IPS-18a (cell line): ENCODE measurements around the gene FAM124B.

Experiments used
- H3K27ac ChIP-seq: one replicate; pipeline ENCODE4 v1.5.1; 2013; ENCODE audit warnings: low read length
- H3K27me3 ChIP-seq: one replicate; pipeline ENCODE4 v1.6.1; 2013; ENCODE audit warnings: mild to moderate bottlenecking, low read length; ENCODE audit not compliant: control insufficient read depth, insufficient read depth
- H3K36me3 ChIP-seq: one replicate; pipeline ENCODE4 v1.6.1; 2013; ENCODE audit warnings: low read depth, low read length; ENCODE audit not compliant: control insufficient read depth
- H3K4me1 ChIP-seq: one replicate; pipeline ENCODE4 v1.6.1; 2013; ENCODE audit warnings: low read depth, low read length; ENCODE audit not compliant: control insufficient read depth
- H3K4me3 ChIP-seq: one replicate; pipeline ENCODE4 v1.5.1; 2013; ENCODE audit warnings: low read length
- H3K9ac ChIP-seq: one replicate; pipeline ENCODE4 v1.6.1; 2013; ENCODE audit warnings: mild to moderate bottlenecking, low read length, moderate library complexity
- H3K9me3 ChIP-seq: one replicate; pipeline ENCODE4 v1.6.1; 2013; ENCODE audit warnings: low read depth, low read length; ENCODE audit not compliant: control insufficient read depth

Gene FAM124B

GRCh38 chr2:224412141-224413015, 10.5 kb upstream of the FAM124B start:
- no peak overlapping the region for H3K4me3 ChIP-seq

DNA sequence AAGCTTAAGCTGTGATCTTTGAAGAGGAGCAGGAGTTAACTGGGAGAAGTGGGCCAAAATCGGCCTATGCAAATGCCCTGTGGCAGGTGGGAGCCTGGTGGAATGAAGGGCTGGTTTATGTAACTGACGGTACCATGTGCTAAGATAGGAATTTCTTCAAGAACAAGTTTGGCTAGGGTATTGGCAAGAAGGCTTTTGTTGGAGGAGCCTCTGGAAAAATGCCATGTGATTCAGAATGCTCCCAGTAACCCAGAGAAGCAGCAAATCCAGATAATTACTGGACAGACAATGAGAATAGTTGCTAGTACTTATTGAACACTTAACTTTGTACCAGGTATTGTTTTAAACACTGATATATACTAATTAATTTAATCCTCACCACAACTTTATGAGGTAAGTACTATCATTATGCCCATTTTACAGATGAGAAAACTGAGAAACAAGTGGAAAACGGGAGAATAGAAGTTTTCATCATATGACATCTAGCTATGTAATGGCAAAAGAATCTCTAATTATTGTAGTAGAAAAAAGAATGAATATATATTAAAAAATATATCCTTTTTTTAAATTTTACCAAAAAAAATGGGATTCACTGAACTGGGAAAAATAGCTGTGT, 9.1 kb upstream of the FAM124B start:
- no peak overlapping the region for H3K4me3 ChIP-seq
- no peaks in the 10 kb centered on the region for H3K4me1 ChIP-seq

More at GRCh38 chr2:224412141-224413015, 10.5 kb upstream of the FAM124B start:
- H3K27ac ChIP-seq = no peak overlapping the region
- no peak overlapping the region for H3K9ac ChIP-seq
- no peaks in the 10 kb centered on the region for H3K4me1 ChIP-seq
- H3K36me3 ChIP-seq = no peaks in the 10 kb centered on the region
- no peaks in the 10 kb centered on the region for H3K27me3 ChIP-seq
- H3K9me3 ChIP-seq = no peaks in the 10 kb centered on the region

GRCh38 chr2:224408676-224409075, 6.8 kb upstream of the FAM124B start:
- Histone ChIP-seq H3K9me3 (no peaks in the 10 kb centered on the region), H3K4me3 (no peak overlapping the region), H3K4me1 (no peaks in the 10 kb centered on the region), H3K36me3 (no peaks in the 10 kb centered on the region), H3K27ac (no peak overlapping the region), H3K9ac (no peak overlapping the region), H3K27me3 (no peaks in the 10 kb centered on the region)

More for the DNA sequence above, 9.1 kb upstream of the FAM124B start:
- no peaks in the 10 kb centered on the region for H3K36me3 ChIP-seq
- no peaks in the 10 kb centered on the region for H3K9me3 ChIP-seq
- no peak overlapping the region for H3K9ac ChIP-seq
- no peaks in the 10 kb centered on the region for H3K27me3 ChIP-seq
- no peak overlapping the region for H3K27ac ChIP-seq

- no peak overlapping the region for H3K4me3 ChIP-seq
- H3K9me3 ChIP-seq = no peaks in the 10 kb centered on the region
Observed at GRCh38 chr2:224407241-224407701, 5.4 kb upstream of the FAM124B start.

DNA sequence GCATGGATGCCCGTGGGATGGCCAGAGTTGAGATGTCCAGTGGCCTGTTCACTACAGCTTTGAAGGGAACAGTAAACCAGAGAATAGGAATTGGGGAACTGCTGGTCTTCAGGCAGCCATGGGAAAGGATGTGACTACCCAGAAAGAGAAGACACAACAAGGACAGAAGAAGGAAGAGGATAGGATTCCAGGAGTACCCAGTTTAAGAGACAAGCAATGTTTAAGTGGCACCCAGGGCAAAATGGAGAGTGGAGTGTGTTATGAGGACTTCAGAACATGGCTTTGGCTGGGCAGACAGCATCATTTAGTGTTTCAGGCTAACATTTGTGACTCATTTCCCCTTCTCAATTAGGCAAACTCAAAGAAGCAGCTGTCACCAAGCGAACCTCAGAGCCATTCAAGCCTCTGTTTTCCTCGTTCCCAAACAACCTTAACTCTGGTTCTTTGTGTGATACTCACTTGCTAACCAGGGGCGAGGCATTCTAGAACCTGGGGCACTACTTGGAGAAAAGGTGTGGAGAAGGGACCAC, 4.0 kb upstream of the FAM124B start:
- Histone ChIP-seq H3K36me3 (no peaks in the 10 kb centered on the region), H3K4me1 (no peaks in the 10 kb centered on the region), H3K4me3 (no peak overlapping the region), H3K27me3 (no peaks in the 10 kb centered on the region), H3K9ac (no peak overlapping the region), H3K27ac (no peak overlapping the region), H3K9me3 (no peaks in the 10 kb centered on the region)

More at GRCh38 chr2:224407241-224407701, 5.4 kb upstream of the FAM124B start:
- H3K9ac ChIP-seq = no peak overlapping the region
- H3K27me3 ChIP-seq = no peaks in the 10 kb centered on the region
- H3K4me1 ChIP-seq = no peaks in the 10 kb centered on the region
- H3K36me3 ChIP-seq = no peaks in the 10 kb centered on the region
- no peak overlapping the region for H3K27ac ChIP-seq

DNA sequence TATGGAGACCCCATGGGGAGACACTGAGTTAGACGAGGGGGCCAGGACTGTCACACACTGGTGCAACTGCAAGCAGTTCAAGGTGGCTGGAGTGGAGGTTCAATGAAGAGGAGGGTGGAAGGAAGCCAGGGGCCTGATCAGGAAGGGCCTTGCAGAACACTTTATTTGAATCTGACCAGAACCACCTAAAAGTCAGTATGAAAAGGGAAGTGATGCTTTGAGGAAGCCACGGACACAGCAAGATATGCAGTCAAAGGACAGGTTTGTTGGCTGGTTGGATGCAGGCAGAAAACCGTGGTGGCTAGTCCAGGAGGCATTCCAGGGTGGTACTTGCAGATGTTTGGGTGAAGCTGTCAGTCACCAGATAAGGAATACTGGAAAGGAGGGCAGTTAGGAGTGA, 3.5 kb upstream of the FAM124B start:
- Histone ChIP-seq H3K36me3 (no peaks in the 10 kb centered on the region), H3K27me3 (no peaks in the 10 kb centered on the region), H3K27ac (no peak overlapping the region), H3K4me3 (no peak overlapping the region), H3K4me1 (no peaks in the 10 kb centered on the region), H3K9me3 (no peaks in the 10 kb centered on the region), H3K9ac (no peak overlapping the region)

DNA sequence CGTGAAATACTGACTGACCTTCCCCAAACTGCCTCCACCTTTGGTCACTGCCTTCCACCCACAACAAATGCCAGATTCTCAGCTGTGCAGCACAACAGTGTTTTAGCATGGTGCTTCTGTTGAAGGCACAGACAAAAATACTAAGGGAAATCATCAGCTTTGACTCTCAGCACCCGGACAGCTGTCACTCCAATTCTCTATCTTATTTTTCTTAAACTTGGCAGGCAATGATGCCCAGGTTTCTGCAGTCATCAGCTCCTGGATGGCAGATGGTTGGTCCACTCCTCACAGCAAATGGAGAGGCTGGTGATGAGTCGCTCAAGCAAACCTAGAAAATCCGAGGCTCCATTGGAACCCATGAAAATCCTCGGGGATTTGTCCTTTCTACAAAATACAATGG, 2.9 kb upstream of the FAM124B start:
- Histone ChIP-seq H3K27ac (no peak overlapping the region), H3K4me3 (no peak overlapping the region), H3K9ac (no peak overlapping the region), H3K4me1 (peaks cover 1% of the 10 kb centered on the region), H3K36me3 (no peaks in the 10 kb centered on the region), H3K9me3 (no peaks in the 10 kb centered on the region), H3K27me3 (no peaks in the 10 kb centered on the region)

- Histone ChIP-seq H3K4me3 (no peak overlapping the region), H3K4me1 (peaks cover 9% of the 10 kb centered on the region), H3K27me3 (no peaks in the 10 kb centered on the region), H3K36me3 (no peaks in the 10 kb centered on the region), H3K27ac (no peak overlapping the region), H3K9ac (no peak overlapping the region), H3K9me3 (no peaks in the 10 kb centered on the region)
Observed at GRCh38 chr2:224403657-224404056, 1.8 kb upstream of the FAM124B start.

- peaks cover 9% of the 10 kb centered on the region for H3K4me1 ChIP-seq
- H3K9ac ChIP-seq = no peak overlapping the region
- no peaks in the 10 kb centered on the region for H3K36me3 ChIP-seq
- no peaks in the 10 kb centered on the region for H3K27me3 ChIP-seq
- no peaks in the 10 kb centered on the region for H3K9me3 ChIP-seq
- no peak overlapping the region for H3K27ac ChIP-seq
- H3K4me3 ChIP-seq = no peak overlapping the region
Observed at GRCh38 chr2:224400886-224401632, 848 bp downstream of the FAM124B start.

DNA sequence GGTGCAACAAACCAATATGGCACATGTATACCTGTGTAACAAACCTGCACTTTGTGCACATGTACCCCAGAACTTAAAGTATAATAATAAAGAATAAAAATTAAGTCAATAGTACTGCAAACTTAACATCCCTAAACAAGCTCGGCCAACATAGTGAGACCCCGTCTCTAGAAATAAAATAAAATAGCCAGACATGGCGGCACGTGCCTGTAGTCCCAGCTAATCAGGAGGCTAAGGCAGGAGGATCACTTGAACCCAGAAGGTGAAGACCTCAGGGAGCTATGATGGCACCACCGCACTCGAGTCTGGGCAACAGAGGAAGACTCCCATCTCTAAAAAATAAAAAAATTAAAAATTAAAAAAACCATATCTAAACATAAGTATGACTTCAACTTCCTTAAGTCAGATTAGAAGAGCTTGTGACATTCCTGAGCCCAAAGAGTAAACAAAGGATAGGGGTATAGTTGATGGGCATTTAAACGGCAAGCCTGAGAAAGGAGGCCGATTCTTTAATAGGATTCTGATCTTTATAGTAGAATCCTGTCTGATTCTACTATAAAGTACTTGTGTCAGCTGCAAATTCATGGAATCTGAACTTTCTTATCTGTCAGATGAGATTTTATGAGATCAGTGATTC, 1.6 kb downstream of the FAM124B start:
- no peak overlapping the region for H3K9ac ChIP-seq
- H3K27ac ChIP-seq = no peak overlapping the region
- H3K36me3 ChIP-seq = no peaks in the 10 kb centered on the region
- H3K9me3 ChIP-seq = no peaks in the 10 kb centered on the region
- H3K4me3 ChIP-seq = no peak overlapping the region
- H3K27me3 ChIP-seq = no peaks in the 10 kb centered on the region
- peaks cover 9% of the 10 kb centered on the region for H3K4me1 ChIP-seq

GRCh38 chr2:224398289-224398688, 3.6 kb downstream of the FAM124B start:
- Histone ChIP-seq H3K27me3 (no peaks in the 10 kb centered on the region), H3K4me3 (no peak overlapping the region), H3K36me3 (no peaks in the 10 kb centered on the region), H3K9me3 (no peaks in the 10 kb centered on the region), H3K27ac (no peak overlapping the region), H3K4me1 (peaks cover 9% of the 10 kb centered on the region), H3K9ac (no peak overlapping the region)
